Putamen (tissue), 1 donor: ENCODE data around the gene NPHP4.

Source experiments
- DNase-seq: peaks from one replicate; pipeline ENCODE4 v3.0.0-alpha.2; 2016; ENCODE audit warnings: low spot score

NPHP4 gene

DNA sequence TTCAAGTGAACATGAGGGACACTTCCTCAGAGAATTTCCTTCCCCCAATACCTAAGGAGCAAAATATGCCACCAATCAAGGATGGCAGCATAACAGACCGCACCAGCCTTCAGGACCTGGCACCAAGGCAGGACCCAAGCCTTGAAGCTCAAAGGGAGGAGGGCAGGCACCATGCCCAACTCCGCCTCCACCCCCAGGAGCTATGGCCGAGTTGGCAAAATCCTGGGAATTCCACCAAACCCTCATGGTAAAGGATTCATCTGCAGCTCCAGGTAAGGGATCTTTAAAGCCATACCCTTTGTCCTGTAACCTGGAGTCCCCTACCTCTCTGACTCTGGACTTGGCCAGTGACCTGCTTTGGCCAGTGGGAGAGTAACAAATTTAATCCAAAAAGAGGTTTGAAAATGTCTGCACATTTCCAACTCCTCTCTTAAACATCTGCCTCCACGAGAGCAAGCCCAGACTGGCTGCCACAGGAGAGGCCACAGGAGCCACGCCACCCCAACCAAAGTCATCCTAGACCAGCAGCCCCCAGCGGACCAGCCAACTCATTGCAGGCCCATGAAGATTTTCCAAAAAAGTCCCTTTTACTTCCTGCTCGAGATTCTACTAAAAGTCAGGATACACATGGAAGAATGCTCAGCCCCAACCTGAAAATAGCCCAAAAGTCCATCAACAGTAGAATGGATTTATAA, 41.9 kb downstream of the NPHP4 start:
- no peak for DNase-seq

DNA sequence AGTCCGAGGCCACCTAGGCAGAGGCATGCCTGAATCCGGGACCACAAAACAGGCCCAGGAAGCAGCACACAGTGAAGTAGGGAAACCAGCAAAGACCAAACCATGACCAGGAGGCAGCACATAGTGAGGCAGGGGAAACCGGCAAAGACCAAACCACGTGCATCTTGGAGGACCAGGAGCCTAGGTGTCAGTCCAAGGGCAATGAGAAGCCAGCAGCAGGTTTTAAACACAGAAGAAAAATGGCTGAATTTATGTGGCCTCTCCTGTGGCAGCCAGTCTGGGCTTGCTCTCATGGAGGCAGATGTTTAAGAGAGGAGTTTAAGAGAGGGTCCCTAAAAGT, 42.5 kb downstream of the NPHP4 start:
- DNase-seq, result no peak

DNA sequence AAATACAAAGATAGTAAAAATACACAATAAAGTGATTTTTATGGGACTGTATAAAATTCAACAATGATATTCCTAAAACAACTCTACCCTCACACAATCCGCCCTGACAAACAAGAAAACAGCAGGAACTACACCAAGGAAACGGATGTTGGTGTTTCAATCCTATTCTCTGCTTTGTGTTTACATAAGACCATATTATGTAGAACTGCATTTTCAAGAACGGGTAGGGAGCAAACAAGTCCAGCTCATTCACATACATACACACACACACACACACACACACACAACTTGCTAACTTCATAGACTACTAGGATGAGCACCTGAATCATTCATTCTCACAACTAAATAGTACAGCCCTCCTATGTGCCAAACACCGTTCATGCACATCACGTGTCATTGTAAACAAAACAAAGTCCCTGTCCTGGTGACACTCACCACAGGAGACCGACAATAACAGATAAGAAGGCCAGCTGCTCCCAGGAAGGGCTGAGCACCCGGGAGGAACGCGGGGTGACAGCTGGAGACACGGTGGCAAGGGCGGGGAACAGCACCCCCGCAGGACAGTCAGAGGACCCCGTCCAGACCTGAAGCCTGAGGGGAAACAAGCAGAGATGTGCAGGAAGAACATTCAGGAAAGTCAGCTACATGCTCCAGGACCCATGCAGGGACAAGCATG, 43.0 kb downstream of the NPHP4 start:
- DNase-seq, result no peak

DNA sequence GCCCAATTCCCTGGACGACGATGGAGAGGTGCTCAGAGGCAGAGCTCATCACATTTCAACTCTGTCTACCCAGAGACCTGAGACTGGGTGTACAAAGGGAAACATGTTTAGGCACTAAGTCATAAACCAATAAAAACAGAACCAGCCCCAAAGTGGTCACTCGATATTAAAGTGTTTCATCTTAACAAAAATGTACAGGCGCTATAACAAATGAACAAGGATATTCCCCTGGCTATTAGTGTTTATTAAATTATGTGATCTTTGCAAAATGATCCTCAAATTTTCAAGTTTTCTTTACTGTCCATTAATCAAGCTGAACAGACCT, 43.6 kb downstream of the NPHP4 start:
- DNase-seq, result no peak

DNA sequence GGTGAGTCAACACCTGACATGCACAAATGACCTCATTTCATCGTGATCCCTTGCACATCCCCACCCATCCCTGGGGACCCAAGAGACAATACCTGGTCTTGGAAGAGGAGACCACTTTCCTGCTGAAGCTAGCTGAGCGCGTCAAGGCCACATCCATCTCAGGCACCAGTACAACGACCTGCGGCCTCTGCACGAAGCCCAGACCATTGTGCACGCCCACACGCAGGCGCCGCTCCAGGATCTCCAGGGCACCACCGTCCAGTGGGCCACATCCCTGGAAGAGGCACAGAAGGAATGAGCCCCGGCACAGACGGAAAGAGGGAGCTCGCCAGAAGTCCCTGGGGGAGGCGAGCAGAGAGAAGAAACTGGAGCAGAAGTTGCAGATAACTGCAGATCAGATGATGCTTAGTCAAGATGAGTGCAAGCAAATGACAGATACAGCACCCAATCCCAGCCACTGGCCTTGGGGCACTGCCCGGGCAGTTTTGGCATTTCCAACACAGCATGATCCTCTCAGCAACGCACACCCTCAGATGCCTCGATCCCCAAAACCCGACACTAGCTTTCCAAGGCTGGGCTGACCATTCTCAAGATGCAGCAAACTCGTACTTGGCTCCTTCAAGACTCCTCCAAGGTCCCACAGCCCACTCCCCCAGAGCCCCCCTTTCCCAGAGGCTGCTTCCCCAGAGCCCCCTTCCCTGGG, 44.1 kb downstream of the NPHP4 start:
- DNase-seq, result no peak

DNA sequence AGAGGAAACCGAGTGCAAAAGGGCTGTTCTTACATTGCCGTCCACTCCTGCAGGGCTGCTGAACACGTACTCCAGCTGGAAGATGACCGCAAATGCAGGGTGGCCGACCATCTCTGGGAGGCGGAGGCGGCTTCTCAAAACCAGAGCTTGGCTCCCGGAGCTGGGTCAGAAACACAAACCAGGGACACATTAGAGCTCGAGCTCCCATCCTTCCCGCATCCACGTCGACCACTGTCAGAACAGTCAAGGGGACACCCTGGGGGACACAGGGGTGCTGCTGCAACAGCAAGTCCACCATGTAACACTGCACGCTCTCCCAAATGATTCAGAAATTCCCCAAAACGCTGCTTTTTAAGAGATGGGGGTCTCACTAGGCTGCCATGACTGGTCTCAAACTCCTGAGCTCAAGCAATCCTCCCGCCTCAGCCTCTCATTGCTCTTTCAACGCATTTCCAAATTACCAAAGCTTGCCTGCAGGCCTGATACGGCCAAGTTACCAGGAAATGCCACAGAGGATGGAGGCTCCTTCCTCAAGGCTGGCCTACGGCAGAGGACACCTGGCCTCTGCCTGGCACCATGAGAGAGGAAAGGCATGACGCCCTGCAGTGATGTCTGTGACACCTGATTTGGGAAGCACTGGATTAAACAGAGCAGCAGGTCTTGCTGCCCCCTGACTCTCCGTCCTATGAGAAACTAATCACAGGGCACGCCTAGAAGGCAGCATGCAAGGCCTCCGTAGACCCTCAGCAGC, 45.0 kb downstream of the NPHP4 start:
- no peak for DNase-seq

DNA sequence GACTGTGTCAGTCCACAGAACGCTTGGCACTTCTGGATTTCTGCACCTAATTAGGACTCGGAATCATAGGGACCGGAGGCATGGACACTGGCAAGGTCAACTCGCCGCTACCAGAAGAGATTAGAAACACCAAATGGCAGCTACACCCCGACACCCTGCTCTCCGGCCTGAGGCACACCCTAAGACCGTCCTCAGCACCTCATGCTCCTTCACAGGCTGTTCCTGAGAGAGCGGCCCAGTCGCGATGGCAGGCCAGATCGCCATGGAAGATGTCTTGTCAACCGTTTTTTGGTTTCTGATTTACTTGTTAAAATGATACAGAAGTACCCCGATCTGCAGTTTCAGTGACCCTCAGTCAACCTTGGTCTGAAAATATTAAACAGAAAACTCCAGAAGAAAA, 46.8 kb downstream of the NPHP4 start:
- DNase-seq, result no peak

DNA sequence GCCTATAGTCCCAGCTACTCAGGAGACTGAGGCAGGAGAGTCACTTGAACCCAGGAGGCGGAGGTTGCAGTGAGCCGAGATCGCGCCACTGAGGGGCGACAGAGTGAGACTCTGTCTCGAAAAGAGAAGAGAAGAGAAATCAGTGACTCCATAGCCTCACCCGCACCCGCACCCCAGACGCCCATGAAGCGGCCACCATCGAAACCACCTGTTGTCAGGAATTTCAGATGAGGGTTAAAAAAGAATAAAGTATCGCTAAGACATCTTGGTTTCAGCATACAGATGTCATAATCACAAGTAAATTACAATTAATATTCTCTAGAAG, 47.4 kb downstream of the NPHP4 start:
- no peak for DNase-seq

DNA sequence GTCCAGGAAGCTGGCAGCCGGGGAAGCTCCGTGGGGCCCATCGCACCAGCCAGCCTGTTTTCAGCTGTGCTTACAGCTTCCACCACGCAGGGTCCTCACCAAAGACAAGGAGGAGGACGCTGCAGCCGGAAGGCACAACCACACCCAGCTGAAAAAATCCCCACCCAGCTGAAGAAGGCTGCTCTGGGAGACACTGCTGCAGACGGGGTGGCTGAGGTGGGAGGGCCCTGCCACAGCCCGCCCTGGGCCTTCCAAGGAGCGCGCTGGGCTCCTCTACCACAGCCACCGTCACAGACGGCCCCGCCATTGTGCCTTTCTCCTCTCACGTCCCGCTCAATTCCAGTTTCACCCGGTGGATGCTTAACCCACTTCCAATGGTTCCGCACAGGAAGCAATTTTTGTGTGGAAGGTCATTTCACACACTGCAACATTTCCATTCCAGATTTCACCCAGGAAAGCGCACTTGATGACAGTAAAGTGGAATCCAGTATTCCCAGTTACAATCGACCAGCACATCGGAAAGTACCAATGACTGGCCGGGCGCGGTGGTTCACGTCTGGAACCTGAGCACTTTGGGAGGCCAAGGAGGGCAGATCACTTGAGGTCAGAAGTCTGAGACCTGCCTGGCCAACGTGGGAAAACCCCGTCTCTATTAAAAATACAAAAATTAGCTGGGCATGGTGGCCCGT, 47.9 kb downstream of the NPHP4 start:
- no peak for DNase-seq

DNA sequence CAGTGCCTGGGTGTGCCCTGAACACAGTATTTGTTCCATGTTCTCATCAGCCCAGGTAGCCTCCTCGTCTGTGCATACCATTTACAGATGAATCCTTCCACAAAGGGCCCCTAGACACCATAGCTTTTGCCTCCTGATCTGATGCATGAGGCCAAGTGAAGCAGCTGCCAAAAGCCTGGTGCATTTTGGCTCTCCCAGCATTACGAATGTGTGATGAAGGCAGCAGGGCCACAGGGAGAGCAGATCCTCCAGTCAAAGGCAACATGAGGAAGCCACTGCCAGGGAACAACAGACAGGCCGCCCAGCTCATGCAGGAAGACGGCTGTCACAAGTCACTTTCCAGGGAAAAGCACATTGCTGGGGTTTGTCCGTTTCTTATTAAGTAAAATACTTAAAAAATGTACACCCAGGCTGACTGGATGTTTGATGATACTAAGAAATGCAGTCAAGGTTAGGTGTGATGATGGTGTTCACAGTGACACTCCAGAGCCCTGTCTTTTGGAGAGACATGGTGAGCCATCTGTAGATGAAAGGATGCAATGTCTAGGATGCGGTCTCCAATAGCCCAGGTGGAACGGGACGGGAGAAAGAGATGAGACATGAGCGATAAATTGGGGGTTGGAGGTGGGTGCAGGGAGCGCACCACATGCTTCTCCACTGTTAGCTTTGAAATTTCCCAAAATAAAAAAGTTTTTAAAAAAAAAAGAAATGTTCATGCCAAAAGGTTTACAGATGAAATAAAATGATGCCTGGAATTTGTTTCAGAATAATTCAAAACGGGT, 48.7 kb downstream of the NPHP4 start:
- DNase-seq, result no peak

DNA sequence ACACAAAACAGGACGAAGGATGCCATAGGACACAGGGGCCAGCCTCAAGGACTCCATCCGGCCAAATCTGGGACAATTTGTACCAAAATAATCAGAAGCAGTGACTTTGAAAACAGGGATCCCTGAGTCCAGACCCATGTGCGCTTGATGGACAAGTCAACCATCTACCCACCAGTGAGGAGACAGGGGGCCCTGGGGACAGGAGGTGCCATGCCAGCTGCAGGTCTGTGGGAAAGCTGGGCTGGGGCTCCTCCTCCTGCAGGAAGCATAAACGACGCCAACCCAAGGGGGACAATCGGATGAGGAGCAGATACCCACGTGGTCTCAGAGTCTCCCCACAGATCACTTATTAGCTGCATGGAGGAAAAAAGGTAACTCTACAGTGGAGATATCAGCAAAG, 50.6 kb downstream of the NPHP4 start:
- DNase-seq, result no peak

DNA sequence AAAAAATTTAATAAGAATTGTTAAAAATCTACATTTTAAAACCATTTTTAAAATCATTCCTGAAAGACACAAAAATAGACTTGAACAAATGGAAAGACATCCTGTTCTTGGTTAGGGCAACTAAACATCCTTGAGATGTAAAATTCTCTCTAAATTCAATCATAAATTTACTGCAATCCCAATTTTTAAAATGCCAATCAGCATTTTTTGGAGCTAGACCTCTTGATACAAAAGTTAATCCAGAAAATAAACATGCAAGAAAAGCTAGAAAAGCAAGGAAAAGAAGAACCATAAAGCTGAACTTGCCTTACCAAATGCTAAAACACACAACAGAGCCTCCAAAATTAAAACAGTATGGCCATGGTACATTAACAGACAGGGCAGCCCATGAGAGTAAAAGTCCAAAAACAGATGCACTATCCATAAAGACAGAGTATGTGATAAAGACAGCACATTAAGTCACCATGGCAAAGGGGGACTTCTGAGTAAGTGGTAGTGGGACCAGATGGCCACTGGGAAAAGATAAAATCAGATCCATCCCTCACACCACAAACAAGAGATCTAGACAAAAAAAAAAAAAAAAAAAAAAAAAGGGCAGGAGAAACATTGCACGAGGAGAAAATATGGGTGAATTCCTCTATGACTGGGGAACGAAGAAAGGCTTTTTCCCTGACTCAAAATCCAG, 51.4 kb downstream of the NPHP4 start:
- DNase-seq, result no peak

DNA sequence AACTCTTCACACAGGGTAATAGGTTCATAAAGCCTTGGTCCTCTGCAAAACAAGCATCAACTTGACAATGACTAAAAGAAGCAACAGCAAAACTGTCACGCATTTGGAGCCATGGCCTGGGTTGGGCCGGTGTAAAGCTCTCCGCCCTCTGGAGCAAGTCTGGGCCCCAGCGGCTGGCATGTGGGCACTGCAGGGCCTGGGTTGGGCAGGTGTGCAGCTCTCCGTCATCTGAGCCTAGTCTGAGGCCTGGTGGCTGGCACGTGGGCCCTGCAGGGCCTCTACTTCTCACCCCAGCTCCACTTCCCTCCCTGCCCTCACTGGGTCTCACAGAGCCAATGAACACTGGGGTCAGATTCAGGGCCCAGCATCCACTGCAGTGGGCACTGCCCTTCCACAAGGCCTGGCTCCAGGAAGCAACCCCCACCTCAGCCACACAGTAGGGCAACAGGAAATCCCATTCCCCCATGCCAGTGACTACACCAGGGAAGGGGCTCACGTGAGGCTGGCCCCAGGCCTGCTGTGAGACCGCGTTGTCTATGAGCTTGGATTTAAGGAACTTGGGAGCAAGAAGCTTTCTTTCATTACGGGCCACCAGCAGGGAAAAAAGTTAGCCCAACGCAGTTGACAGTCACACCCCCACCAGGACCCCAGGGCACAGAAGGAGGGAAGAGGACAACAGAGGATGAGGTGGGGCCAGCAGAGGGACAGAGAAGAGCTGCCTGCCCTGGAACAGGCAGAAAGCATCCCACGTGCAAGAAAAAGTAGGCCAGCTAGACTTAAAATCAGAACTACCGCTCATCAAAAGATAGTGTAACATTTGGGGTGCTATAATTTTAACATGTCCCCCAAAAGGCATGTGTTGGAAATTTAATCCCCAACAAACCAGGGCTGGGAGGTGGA, 52.7 kb downstream of the NPHP4 start:
- no peak for DNase-seq

DNA sequence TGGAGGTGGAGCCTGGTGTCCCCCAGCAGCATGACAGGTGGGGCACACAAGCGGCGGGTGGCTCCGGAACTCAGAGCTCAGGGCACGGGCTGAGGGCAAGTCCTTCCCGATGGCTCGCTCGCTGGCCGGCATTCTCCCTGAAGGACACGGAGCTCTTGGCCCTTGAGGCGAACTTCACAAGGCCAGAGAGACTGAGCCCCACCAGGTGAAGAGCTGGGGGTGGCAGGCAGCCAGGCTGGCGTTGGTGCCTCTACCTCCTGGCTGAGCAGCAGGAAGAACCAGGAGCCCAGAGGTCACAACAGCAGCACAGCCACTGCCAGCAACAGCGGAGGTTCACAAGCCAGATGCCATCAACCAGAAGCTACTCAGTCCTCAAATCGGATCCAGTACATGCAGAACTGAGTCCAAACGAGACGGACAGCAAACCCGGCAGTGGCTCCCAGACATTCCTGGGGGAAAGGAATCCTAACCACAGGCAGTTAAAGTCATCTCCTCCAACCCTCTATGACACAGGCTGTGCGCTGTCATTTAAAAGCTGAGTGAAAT, 54.1 kb downstream of the NPHP4 start:
- no peak for DNase-seq

DNA sequence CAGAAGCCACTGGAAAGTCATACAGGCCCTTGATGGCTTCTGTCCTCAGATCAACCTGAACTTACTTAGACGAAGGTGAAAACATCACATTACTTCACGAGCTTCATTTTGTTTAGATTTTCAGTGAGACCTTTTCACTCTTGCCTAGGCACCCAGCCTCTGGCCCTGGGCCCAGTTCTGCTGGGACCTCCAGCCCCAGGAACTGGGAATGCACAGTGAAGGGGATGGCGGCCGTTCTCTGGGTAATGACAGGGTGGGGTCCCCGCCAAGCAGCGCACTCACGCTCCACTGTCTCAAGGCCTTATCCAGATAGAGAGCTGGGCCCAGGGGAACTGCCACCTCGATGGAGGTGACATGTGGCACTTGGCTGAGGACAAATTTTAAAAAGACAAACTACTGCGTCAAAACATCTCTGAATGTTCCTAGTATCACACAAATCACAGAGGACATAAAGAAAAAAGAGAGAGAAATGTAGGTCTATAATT, 54.8 kb downstream of the NPHP4 start:
- no peak for DNase-seq

DNA sequence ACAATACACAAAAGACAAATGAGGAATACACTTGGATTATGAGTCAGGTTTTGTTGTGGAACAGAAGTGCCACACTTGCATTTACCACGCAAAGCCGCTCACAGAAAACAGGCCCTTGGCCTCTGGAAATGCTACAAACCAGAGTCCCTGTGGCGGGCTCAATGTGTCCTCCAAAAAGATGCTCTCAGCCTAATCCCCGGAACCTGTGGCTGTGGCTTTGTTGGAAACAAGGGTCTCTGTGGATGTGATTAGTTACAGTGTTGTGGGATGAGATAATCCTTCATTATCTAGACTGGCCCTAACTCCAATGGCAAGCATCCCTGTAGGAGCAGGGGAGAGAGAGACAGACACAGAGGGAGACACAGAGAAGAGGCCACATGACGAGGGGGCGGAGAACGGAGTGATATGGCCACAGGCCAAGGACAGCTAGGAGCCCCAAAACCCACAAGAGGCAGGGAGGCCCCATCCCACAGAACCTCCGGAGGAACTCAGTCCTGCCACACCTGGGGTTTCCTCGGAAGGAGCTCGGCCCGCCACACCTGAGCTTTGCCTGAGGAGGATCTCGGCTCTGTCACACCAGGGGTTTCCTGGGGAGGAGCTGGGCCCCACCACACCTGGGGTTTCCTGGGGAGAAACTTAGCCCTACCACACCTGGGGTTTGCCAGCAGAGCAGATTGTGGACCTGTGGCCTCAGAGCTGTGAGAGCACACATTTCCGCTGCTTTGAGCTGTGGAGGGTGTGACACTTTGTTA, 55.4 kb downstream of the NPHP4 start:
- no peak for DNase-seq

DNA sequence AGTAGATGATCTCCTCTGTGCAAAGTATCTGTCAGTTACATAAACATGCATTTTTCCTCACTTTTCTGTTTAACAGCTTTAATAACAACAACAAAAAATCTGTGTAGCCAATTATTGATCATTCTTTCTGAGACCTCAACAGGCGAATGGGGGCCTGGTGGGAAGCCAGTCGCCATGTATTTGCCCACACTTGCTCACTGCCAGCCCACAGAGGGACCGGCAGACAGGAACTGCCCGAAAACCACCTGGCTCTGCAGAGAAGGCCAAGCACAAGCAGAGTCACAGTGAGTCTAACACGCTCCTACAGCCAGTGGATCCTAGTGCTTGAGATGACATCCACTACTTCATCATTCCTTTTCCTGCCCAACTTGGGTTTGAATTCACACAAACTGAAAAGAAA, 56.1 kb downstream of the NPHP4 start:
- no peak for DNase-seq

DNA sequence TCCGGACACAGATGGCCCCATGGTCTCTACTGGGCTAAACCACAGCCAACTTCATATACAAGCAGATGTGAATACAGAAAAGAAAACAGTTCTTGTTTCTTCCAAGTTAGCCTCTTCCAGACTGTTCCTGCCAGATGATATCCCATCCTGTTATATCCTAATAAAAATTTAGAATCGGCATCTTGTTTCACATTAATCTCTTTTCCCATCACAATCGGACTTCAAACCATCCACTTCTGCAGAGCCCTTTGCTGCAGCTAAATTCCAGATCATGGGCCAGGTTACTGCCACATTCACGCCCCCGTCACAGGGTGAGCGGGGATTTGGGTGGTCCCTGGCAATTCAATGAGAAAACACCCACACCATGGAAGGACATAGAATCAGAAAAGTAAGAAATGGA, 57.2 kb downstream of the NPHP4 start:
- DNase-seq, result no peak
